OCI-M2 (cell line): Measurements from ENCODE around the gene PRPF40B.
"Not testable (repeated sequence)": the region's sequence is repeated elsewhere in the genome, so short reads cannot be mapped to it uniquely, and the experiment has no call there.

Experiments used
- DNase-seq: peaks from one replicate; lab custom pipeline; 2025; ENCODE audit not compliant: unreplicated experiment; lab: John Stamatoyannopoulos, UW

The PRPF40B gene

GRCh38 chr12:49609059-49609874, 14.1 kb upstream of the PRPF40B start:
- no peak for DNase-seq

GRCh38 chr12:49609875-49610154, 13.5 kb upstream of the PRPF40B start:
- no peak for DNase-seq

- DNase-seq: not testable (repeated sequence)
Measured at GRCh38 chr12:49610785-49611184, 12.6 kb upstream of the PRPF40B start.

- no peak for DNase-seq
Measured at GRCh38 chr12:49612210-49612609, 11.2 kb upstream of the PRPF40B start.

GRCh38 chr12:49615725-49616124, 7.6 kb upstream of the PRPF40B start:
- no peak for DNase-seq

GRCh38 chr12:49616533-49617219, 6.7 kb upstream of the PRPF40B start:
- DNase-seq: no peak

GRCh38 chr12:49618576-49618975, 4.8 kb upstream of the PRPF40B start:
- DNase-seq: no peak

- no peak for DNase-seq
Measured at GRCh38 chr12:49619286-49619685, 4.1 kb upstream of the PRPF40B start.

GRCh38 chr12:49621651-49622500, 1.5 kb upstream of the PRPF40B start:
- DNase-seq: no peak

- no peak for DNase-seq
Measured at GRCh38 chr12:49622501-49623141, 740 bp upstream of the PRPF40B start.

- no peak for DNase-seq
Measured at GRCh38 chr12:49624921-49625577, 1.7 kb downstream of the PRPF40B start.

- no peak for DNase-seq
Measured at GRCh38 chr12:49626169-49626835, 2.9 kb downstream of the PRPF40B start.

- no peak for DNase-seq
Measured at GRCh38 chr12:49626836-49627235, 3.5 kb downstream of the PRPF40B start.

- DNase-seq: no peak
Measured at GRCh38 chr12:49627752-49628360, 4.5 kb downstream of the PRPF40B start.

- no peak for DNase-seq
Measured at GRCh38 chr12:49631336-49631907, 8.1 kb downstream of the PRPF40B start.

- DNase-seq: no peak
Measured at GRCh38 chr12:49632401-49632800, 9.0 kb downstream of the PRPF40B start.

GRCh38 chr12:49632986-49633702, 9.8 kb downstream of the PRPF40B start:
- DNase-seq: no peak

GRCh38 chr12:49633703-49634345, 10.5 kb downstream of the PRPF40B start:
- no peak for DNase-seq
